CD4-positive, alpha-beta T cell treated with Interleukin-6 at 100 ng/mL for 8 hours (primary cell): ENCODE results near the gene S100A16.
A peak's percentile ranks its signal among the peaks of the same experiment; 100 is the strongest.
"Not testable (repeated sequence)": the region's sequence is repeated elsewhere in the genome, so short reads cannot be mapped to it uniquely, and the experiment has no call there.

Experiments
- DNase-seq: peaks from one replicate; pipeline ENCODE4 v3.0.0-alpha.2; 2020; ENCODE audit warnings: mixed read lengths, low spot score

S100A16 gene

DNA sequence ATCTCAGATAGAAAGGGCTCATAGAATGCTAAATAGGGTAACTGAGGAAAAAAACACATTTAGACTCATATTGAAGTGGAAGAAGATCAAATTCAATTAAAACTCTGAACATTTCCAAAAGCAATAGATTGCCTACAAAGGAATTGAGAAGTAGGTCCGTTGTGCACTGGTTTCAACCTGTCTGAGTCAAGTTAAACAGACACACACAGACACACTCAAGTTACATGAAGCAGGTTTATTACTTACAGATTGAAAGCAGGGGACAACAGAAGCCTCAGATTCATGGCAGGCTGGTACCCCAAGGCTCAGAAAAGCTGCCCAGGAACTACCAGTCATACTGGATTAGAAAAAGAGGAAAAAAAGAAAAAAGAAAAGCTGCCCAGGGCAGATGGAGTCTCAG, 26.6 kb downstream of the S100A16 start:
- DNase-seq = no peak

GRCh38 chr1:153585006-153585405, 27.9 kb downstream of the S100A16 start:
- no peak for DNase-seq

GRCh38 chr1:153583976-153584375, 29.0 kb downstream of the S100A16 start:
- DNase-seq = no peak

- DNase-seq = not testable (repeated sequence)
These were observed 29.4 kb downstream of the S100A16 start for GRCh38 chr1:153583514-153583913.

- DNase-seq = not testable (repeated sequence)
These were observed 30.1 kb downstream of the S100A16 start for GRCh38 chr1:153582836-153583235.

GRCh38 chr1:153578936-153579335, 34.0 kb downstream of the S100A16 start:
- no peak for DNase-seq

- DNase-seq = no peak
These were observed 34.4 kb downstream of the S100A16 start for GRCh38 chr1:153578490-153578889.

GRCh38 chr1:153577624-153578051, 35.3 kb downstream of the S100A16 start:
- no peak for DNase-seq

GRCh38 chr1:153577138-153577537, 35.8 kb downstream of the S100A16 start:
- no peak for DNase-seq

GRCh38 chr1:153575497-153575896, 37.4 kb downstream of the S100A16 start:
- not testable (repeated sequence) for DNase-seq

DNA sequence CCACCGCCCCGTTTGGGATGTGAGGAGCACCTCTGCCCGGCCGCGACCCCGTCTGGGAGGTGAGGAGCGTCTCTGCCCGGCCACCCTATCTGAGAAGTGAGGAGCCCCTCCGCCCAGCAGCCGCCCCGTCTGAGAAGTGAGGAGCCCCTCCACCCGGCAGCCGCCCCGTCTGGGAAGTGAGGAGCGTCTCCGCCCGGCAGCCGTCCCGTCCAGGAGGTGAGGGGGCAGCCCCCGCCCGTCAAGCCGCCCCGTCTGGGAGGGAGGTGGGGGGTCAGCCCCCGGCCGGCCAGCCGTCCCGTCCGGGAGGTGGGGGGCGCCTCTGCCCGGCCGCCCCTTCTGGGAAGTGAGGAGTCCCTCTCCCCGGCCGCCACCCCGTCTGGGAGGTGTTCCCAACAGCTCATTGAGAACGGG, 37.9 kb downstream of the S100A16 start:
- not testable (repeated sequence) for DNase-seq

GRCh38 chr1:153573351-153573750, 39.6 kb downstream of the S100A16 start:
- DNase-seq = no peak

DNA sequence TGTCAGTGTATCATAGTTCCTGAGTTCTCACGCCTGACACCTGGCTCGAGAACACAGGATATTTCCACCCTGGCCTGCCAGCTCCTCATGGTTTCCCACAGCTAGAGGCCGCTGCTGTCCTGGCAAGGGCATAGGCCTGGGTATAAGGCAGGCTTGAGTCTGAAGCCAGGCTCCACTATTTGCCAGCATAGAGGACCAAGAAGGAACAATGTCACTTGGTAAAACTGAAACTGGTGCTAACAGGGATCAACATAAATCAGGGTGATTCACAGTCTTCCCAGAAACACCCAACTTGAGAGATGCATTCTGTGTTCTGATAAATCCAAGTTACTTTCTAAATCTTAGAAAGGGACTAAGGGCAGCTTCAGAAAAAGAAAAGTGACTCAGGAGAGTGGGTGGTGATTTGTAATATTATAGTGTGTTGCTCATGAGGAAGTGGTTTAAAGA, 40.3 kb downstream of the S100A16 start:
- peak; percentile 40 for DNase-seq

GRCh38 chr1:153571706-153572105, 41.2 kb downstream of the S100A16 start:
- no peak for DNase-seq

DNA sequence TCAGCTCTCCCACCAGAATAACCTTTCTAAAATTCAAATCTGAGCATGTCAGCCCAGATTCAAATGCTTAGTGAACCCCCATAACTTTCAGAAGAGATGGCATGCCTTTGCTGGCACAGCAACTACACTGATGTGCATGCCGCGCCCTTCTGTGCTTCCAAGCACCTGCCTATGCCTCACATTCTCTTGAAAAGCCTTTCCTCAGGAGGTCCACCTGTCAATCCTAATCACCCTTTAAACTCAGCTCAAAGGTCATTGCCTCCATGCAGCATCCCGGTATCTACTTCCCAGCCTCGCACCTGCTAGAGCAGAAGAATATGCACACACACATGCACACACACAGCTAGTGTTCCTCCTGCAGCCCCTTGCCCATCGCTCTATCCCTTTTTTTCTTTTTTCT, 42.1 kb downstream of the S100A16 start:
- DNase-seq = no peak

DNA sequence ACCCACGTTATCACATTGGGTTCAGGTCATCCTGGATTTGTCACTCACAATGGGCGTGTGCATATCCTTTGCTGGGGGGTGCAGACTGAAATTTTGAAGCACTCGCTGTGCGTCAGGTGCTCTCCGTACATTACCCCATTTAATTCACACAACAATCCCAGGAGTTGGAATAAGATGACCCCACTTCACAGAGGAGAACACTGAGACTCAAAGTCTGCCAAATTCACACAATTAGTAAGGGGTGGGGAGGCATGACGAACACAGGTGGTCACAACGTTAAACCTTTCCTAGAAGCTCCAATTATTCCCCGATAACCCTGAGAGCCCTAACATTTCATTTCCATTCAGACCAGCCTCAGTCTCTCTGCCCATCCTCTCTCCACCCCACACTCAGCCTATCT, 43.5 kb downstream of the S100A16 start:
- DNase-seq = no peak

GRCh38 chr1:153568367-153569099, 44.4 kb downstream of the S100A16 start:
- peak; percentile 79 for DNase-seq

- no peak for DNase-seq
These were observed 45.1 kb downstream of the S100A16 start for GRCh38 chr1:153567621-153568366.

DNA sequence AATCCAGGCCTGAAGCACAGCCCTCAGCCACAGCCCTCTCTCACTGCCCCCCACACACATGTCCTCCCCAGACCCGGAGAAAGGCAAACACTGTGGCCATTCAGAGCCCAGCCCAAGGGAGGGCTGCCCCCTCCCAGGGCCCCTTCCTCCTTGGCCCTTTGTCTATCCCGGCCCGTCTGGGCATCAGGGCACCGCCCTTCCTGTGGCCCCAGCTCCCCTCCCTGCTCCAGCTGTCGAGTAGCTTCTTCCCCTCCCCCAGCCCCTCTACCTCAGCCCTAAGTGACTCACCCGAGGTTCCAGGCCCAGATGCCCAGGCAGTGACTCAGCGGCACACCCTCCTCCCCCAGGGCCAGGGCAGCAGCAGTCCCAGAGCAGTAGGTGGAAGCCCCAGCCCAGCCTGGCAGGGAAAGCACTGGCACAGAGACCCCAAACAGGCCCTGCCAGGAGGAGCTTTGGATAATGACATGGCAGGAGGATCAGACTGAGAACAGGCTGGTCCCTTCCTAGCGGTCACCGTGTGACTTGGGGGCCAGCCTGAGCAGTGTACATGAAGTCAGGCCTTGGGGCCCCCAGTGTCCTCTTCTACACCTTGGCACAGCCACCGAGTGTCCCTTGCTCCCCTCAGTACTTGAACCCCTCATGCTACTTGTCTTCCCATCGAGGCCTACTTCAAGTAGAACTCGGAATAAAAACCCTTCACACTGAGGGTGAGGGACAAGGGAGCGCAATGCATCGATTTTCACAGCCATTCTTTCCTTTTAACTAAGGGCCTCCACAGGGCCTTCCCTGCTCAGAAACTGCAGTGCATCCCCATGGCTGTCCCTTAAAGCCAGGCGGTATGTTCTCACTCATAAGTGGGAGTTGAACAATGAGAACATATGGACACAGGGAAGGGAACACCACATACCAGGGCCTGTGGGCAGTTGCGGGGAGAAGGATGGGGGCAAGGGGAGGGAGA, 46.2 kb downstream of the S100A16 start:
- peak; percentile 92 for DNase-seq

- peak; percentile 40 for DNase-seq
These were observed 47.2 kb downstream of the S100A16 start, which contains the start of gene S100A2 for GRCh38 chr1:153565529-153566374. S100A2 (minus strand) TSS chr1:153565844; CDS start chr1:153563877, 1,967 bp downstream.

- no peak for DNase-seq
These were observed 48.9 kb downstream of the S100A16 start for GRCh38 chr1:153563991-153564390.
